Karpas-422 (cell line): Measurements from ENCODE around the gene KMT2A. TPM values are rescaled to one million over a fixed set of nuclear protein-coding genes. Genes with fewer than 3 reads are reported as not detected.

Source experiments
- DNase-seq: peaks from one replicate; pipeline ENCODE4 v3.0.0-alpha.2; 2015
- H2AFZ ChIP-seq: fragments of 200-600 bp; sonication (generic); 2 replicates; pipeline ENCODE4 v1.6.1; 2014; ENCODE audit warnings: antibody characterized with exemption, low read length, mixed read lengths
- H3K27ac ChIP-seq: fragments of 200-600 bp; sonication (generic); 2 replicates; pipeline ENCODE4 v1.5.1; 2014; ENCODE audit warnings: mild to moderate bottlenecking, low read length, moderate library complexity
- H3K27me3 ChIP-seq: fragments of 200-600 bp; sonication (generic); 2 replicates; pipeline ENCODE4 v1.6.1; 2014; ENCODE audit warnings: low read length, mixed read lengths
- H3K36me3 ChIP-seq: fragments of 200-600 bp; sonication (generic); 2 replicates; pipeline ENCODE4 v1.6.1; 2014; ENCODE audit warnings: low read length, mixed read lengths; ENCODE audit not compliant: insufficient read depth
- H3K4me1 ChIP-seq: fragments of 200-600 bp; sonication (generic); 2 replicates; pipeline ENCODE4 v1.6.1; 2014; ENCODE audit warnings: mild to moderate bottlenecking, low read length, mixed read lengths
- H3K4me2 ChIP-seq: fragments of 200-600 bp; sonication (generic); 2 replicates; pipeline ENCODE4 v1.6.1; 2014; ENCODE audit warnings: low read length, low read depth, mild to moderate bottlenecking; ENCODE audit not compliant: poor library complexity, severe bottlenecking
- H3K4me3 ChIP-seq: fragments of 200-600 bp; sonication (generic); 2 replicates; pipeline ENCODE4 v1.5.1; 2014; ENCODE audit warnings: mild to moderate bottlenecking, antibody characterized with exemption, low read length, mixed read lengths
- H3K79me2 ChIP-seq: fragments of 200-600 bp; sonication (generic); 2 replicates; pipeline ENCODE4 v1.6.1; 2014; ENCODE audit warnings: mild to moderate bottlenecking, low read length, mixed read lengths
- H3K9ac ChIP-seq: fragments of 200-600 bp; sonication (generic); 2 replicates; pipeline ENCODE4 v1.6.0; 2014; ENCODE audit warnings: low read length
- H3K9me2 ChIP-seq: fragments of 200-600 bp; sonication (generic), shearing (Covaris generic); replicated peaks from 2 replicates; pipeline ENCODE4 v1.6.0; 2014; ENCODE audit warnings: mild to moderate bottlenecking, low read length, moderate library complexity; ENCODE audit not compliant: insufficient read depth
- H3K9me3 ChIP-seq: fragments of 300-700, 200-600 bp; sonication (generic); 2 replicates; pipeline ENCODE4 v1.6.1; 2014; ENCODE audit warnings: low read length, mixed read lengths
- H4K20me1 ChIP-seq: fragments of 200-600 bp; sonication (generic); 2 replicates; pipeline ENCODE4 v1.6.1; 2014; ENCODE audit warnings: mild to moderate bottlenecking, antibody characterized with exemption, low read length, low read depth; ENCODE audit not compliant: insufficient read depth
- total RNA-seq: library from RNA; depleted of rRNA; stranded (reverse); fragments of >200 nt; shearing (Covaris generic); gene quantifications from 2 replicates; pipeline ENCODE4 v1.2.3, GENCODE V29; 2014; ENCODE audit warnings: low replicate concordance

Gene KMT2A
- total RNA-seq, 1 experiment from 2014 or later: 40.7 TPM

DNA sequence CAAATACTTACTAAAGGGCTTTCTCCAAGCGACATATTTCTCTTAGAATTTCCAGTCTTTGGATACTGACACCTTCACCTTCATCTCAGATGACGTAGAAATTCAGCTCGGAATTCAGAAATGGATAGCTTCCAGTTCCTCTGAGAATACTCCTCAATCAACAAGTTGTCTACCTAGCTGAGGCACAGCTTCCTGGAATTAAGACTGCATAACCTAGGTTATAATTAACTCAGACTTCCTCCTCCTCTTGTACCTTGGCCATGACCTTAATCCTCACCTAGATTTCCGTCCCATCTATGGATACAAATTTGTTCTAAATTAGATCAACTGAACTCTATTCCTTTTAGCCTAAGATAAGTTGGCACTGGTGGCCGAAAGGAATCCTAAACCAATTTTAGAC is 17.5 kb upstream of the KMT2A start:
- Histone ChIP-seq H3K4me1 (peaks cover 25% of the 10 kb centered on the region), H4K20me1 (no peaks in the 10 kb centered on the region), H3K4me2 (no peak overlapping the region), H3K79me2 (no peaks in the 10 kb centered on the region), H3K27me3 (no peaks in the 10 kb centered on the region), H3K27ac (no peak overlapping the region), H3K36me3 (no peaks in the 10 kb centered on the region), H3K9me2 (no peaks in the 10 kb centered on the region), H3K4me3 (no peak overlapping the region), H3K9me3 (no peaks in the 10 kb centered on the region), H2AFZ (no peak overlapping the region), H3K9ac (no peak overlapping the region)
- DNase-seq: no peak

DNA sequence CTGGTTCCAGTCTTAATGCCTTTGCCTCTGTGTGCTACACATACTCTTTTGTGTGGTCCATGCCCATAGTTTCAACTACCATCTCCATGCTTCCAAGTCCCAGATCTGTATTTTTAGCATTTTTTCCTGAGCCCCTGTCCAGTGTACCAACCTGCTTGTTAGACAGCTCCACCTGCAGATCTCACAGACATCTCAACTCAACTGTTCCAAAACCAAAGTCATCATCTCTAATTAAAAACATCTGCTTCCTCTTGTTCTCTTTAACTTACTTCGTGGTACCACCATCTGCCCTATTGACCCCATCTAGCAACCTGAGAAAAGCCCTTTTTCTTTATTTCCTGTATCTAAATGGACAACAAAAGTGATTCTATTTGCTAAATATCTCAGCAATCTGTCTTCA is 8.6 kb upstream of the KMT2A start:
- no peak overlapping the region for H3K4me2 ChIP-seq
- no peak overlapping the region for H2AFZ ChIP-seq
- H3K27me3 ChIP-seq: no peaks in the 10 kb centered on the region
- H3K4me3 ChIP-seq: no peak overlapping the region
- H3K9me2 ChIP-seq: no peaks in the 10 kb centered on the region
- peaks cover 4% of the 10 kb centered on the region for H3K4me1 ChIP-seq
- H3K9ac ChIP-seq: no peak overlapping the region
- H3K79me2 ChIP-seq: no peaks in the 10 kb centered on the region
- DNase-seq: no peak
- H3K36me3 ChIP-seq: no peaks in the 10 kb centered on the region
- no peak overlapping the region for H3K27ac ChIP-seq
- no peaks in the 10 kb centered on the region for H4K20me1 ChIP-seq
- no peaks in the 10 kb centered on the region for H3K9me3 ChIP-seq

GRCh38 chr11:118430956-118431355 is 5.3 kb upstream of the KMT2A start:
- no peak for DNase-seq

GRCh38 chr11:118434123-118434552 is 2.2 kb upstream of the KMT2A start:
- Histone ChIP-seq H4K20me1 (peaks cover 11% of the 10 kb centered on the region; the same call in 1 of the 2 replicates), H3K4me1 (peaks cover 30% of the 10 kb centered on the region), H3K79me2 (peaks cover 26% of the 10 kb centered on the region), H3K4me2 (peak overlapping the region; percentile 86), H3K9me3 (no peaks in the 10 kb centered on the region), H3K27ac (no peak overlapping the region), H3K9ac (peak overlapping the region; percentile 86), H3K27me3 (no peaks in the 10 kb centered on the region), H2AFZ (peak overlapping the region; percentile 7; the same call in 1 of the 2 replicates), H3K36me3 (no peaks in the 10 kb centered on the region; the same call in 1 of the 2 replicates), H3K9me2 (no peaks in the 10 kb centered on the region), H3K4me3 (peak overlapping the region; percentile 77)
- DNase-seq: no peak

More at GRCh38 chr11:118430956-118431355, 5.3 kb upstream of the KMT2A start:
- Histone ChIP-seq H3K9me2 (no peaks in the 10 kb centered on the region), H3K27me3 (no peaks in the 10 kb centered on the region), H3K4me3 (no peak overlapping the region), H4K20me1 (no peaks in the 10 kb centered on the region), H3K36me3 (no peaks in the 10 kb centered on the region), H3K27ac (no peak overlapping the region), H3K4me1 (peaks cover 16% of the 10 kb centered on the region), H3K4me2 (no peak overlapping the region), H2AFZ (no peak overlapping the region), H3K79me2 (no peaks in the 10 kb centered on the region), H3K9me3 (no peaks in the 10 kb centered on the region), H3K9ac (no peak overlapping the region)

DNA sequence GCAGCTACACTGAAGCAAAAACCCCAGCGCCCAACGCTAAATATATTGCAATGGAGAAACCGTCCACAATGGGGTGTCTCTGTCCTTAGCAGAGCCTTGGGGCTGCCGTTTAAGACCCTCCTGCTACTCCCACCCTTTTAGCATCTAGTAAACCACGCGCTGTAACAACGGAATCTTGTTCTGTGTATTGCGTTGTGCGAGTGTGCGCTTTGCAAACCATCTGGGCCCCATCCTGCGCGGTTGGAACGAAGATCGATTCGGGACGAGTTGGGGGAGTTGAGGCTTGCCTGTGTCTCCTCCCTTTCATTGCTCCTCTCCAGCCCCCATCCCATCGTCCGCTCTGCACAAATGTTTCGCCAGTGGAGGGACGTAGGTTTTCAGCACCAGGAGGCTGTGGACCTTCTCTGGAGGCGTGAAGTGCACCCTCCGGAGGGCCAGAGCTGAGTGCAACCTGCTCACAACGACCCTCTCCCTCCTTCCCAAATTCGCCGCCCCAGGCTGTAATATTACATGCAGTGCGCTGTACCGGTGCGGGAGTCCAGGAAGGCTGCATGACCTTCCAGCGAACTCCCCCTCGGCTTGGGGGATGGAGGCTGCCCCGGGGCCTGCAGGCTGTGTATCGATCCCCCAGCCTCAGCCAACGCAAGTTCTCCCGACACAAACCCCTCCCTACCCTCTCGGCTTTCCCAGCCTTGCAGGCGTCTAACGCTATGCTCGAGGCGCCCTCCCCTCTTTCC is 1.6 kb upstream of the KMT2A start:
- Histone ChIP-seq H3K9me2 (no peaks in the 10 kb centered on the region), H3K4me3 (peak overlapping the region; percentile 77), H3K79me2 (peaks cover 32% of the 10 kb centered on the region), H3K27ac (peak overlapping the region; percentile 93), H3K36me3 (no peaks in the 10 kb centered on the region; the same call in 1 of the 2 replicates), H3K4me2 (peak overlapping the region; percentile 86), H4K20me1 (peaks cover 11% of the 10 kb centered on the region; the same call in 1 of the 2 replicates), H2AFZ (peak overlapping the region; percentile 7; the same call in 1 of the 2 replicates), H3K4me1 (peaks cover 36% of the 10 kb centered on the region), H3K9me3 (no peaks in the 10 kb centered on the region), H3K27me3 (no peaks in the 10 kb centered on the region), H3K9ac (peak overlapping the region; percentile 86)
- DNase-seq: peak; percentile 64

GRCh38 chr11:118435290-118435892 is 901 bp upstream of the KMT2A start:
- Histone ChIP-seq H3K27ac (peak overlapping the region; percentile 93), H4K20me1 (peaks cover 11% of the 10 kb centered on the region; the same call in 1 of the 2 replicates), H3K79me2 (peaks cover 38% of the 10 kb centered on the region), H3K4me3 (peak overlapping the region; percentile 77), H3K9me3 (no peaks in the 10 kb centered on the region), H2AFZ (0 out of 2 replicates have a peak overlapping the region, but pooled peaks have one; percentile 7), H3K27me3 (no peaks in the 10 kb centered on the region), H3K4me1 (peaks cover 42% of the 10 kb centered on the region), H3K9me2 (no peaks in the 10 kb centered on the region), H3K9ac (peak overlapping the region; percentile 86), H3K4me2 (peak overlapping the region; percentile 86), H3K36me3 (peaks cover 5% of the 10 kb centered on the region; the same call in 1 of the 2 replicates)
- peak; percentile 93 for DNase-seq

GRCh38 chr11:118436639-118437207 is 431 bp downstream of the KMT2A start:
- H3K36me3 ChIP-seq: peaks cover 6% of the 10 kb centered on the region; the same call in 1 of the 2 replicates
- H4K20me1 ChIP-seq: peaks cover 11% of the 10 kb centered on the region; the same call in 1 of the 2 replicates
- H3K79me2 ChIP-seq: peaks cover 52% of the 10 kb centered on the region
- peak overlapping the region; percentile 90 for H3K9ac ChIP-seq
- H3K4me1 ChIP-seq: peaks cover 47% of the 10 kb centered on the region
- H3K9me3 ChIP-seq: no peaks in the 10 kb centered on the region
- peak overlapping the region; percentile 83 for H3K4me3 ChIP-seq
- H3K27me3 ChIP-seq: no peaks in the 10 kb centered on the region
- peak; percentile 59 for DNase-seq
- peak overlapping the region; percentile 92 for H3K4me2 ChIP-seq
- H2AFZ ChIP-seq: no peak overlapping the region
- H3K9me2 ChIP-seq: no peaks in the 10 kb centered on the region
- H3K27ac ChIP-seq: peak overlapping the region; percentile 69
